ENCODE data around the gene SFXN2. TPM values are rescaled to one million over a fixed set of nuclear protein-coding genes. Genes with fewer than 3 reads are reported as not detected.
A peak's percentile ranks its signal among the peaks of the same experiment; 100 is the strongest.

The SFXN2 gene
- total RNA-seq, 4 donors from 2014 or later = 1.2 to 4.0 (median 2.9) TPM

DNA sequence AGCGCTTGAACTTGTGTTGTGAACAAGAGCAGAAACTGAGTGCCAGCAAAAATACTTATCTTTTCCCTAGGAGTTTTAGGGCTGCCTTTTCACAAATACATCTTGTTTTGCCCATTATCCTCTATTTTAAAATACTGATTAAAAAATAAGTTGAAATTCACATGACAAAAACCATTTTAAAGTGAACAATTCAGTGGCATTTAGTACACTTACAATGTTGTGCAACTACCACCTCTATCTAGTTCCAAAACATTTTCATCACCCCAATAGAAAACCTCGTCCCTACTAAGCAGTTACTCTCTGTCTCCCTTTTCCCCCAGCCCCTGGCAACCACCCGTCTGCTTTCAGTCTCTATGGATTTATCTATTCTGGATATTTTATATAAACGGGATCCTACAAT is 30.7 kb downstream of the SFXN2 start:
- peak overlapping the region; percentile 88 to 92 (median 90) for H3K27ac ChIP-seq (replicated peaks in 1 of 4)
- H3K4me3 ChIP-seq = peak overlapping the region; percentile 78 to 89 (median 84)
- peaks cover 19 to 50% (median 33%) of the 10 kb centered on the region in 4 donors for H3K4me1 ChIP-seq
- no peak for TF ChIP-seq POLR2AphosphoS5 (IDR thresholded peaks at IDR 0.05)
- TF ChIP-seq, protein P1, sequence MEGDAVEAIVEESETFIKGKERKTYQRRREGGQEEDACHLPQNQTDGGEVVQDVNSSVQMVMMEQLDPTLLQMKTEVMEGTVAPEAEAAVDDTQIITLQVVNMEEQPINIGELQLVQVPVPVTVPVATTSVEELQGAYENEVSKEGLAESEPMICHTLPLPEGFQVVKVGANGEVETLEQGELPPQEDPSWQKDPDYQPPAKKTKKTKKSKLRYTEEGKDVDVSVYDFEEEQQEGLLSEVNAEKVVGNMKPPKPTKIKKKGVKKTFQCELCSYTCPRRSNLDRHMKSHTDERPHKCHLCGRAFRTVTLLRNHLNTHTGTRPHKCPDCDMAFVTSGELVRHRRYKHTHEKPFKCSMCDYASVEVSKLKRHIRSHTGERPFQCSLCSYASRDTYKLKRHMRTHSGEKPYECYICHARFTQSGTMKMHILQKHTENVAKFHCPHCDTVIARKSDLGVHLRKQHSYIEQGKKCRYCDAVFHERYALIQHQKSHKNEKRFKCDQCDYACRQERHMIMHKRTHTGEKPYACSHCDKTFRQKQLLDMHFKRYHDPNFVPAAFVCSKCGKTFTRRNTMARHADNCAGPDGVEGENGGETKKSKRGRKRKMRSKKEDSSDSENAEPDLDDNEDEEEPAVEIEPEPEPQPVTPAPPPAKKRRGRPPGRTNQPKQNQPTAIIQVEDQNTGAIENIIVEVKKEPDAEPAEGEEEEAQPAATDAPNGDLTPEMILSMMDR (IDR thresholded peaks at IDR 0.05) = no peak
- no peak for TF ChIP-seq EP300 (IDR thresholded peaks at IDR 0.05)
- no peak for TF ChIP-seq POLR2A (IDR thresholded peaks at IDR 0.05; ENCODE audit: low read depth)
- H3K27me3 ChIP-seq = no peaks in the 10 kb centered on the region
- no peak for DNase-seq (ENCODE audit: extremely low spot score)
- 58% methylated on average over 4 of the region's 4 CpGs for WGBS
- intact Hi-C loops (cut with DNase I) = loop anchor here (2.0 to 10.0 kb wide), 2 partner anchors 34 to 490 kb away; no protein-coding TSS in a partner anchor
- H3K36me3 ChIP-seq = peaks cover 0 to 5% (median 0%) of the 10 kb centered on the region in 4 donors
- H3K9me3 ChIP-seq = no peaks in the 10 kb centered on the region

DNA sequence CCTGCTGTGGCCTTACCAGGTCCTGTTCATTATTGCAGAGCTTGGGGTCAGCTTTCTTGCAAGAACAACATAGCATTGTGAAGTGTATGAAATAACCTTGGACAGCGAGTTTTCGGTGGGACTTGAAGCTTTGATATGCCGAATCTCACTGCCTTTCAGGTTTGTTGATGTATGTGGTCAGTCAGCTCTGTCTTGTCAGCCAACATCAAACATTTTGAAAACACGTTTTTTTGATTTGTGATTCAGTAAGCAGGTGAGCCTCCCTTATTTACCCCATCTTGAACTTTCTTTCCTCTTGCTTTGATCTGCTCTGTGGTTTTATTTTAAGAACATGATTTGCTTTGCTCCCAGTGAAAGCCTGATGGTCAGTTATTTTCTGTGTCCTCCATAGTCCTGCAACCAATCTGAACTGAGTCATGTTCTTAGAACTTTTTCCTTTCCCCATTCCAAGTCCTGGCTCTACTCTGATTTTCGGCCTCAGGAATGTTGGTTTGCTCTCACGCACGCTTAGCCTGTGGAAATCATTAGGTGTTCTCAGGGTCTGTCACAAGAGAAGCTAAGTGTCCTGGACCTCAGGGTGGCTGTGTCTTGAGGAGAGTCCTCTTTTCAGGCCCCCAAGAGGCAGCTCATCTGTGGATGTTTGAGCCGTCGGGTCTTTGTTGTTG is 38.0 kb downstream of the SFXN2 start:
- peak overlapping the region in 1 of 4 donors; percentile 0 for H3K4me3 ChIP-seq
- no peaks in the 10 kb centered on the region for H3K27me3 ChIP-seq
- peaks cover 24 to 76% (median 64%) of the 10 kb centered on the region in 4 donors for H3K4me1 ChIP-seq
- intact Hi-C loops (cut with DNase I) = loop anchor here (2.0 kb wide), 1 partner anchor 22 kb away; no protein-coding TSS in a partner anchor
- H3K27ac ChIP-seq (replicated peaks in 1 of 4) = peak overlapping the region; percentile 84 to 90 (median 86)
- no peak for DNase-seq (ENCODE audit: extremely low spot score)
- no peaks in the 10 kb centered on the region for H3K9me3 ChIP-seq
- peaks cover 0 to 5% (median 2%) of the 10 kb centered on the region in 4 donors for H3K36me3 ChIP-seq
- TF ChIP-seq POLR2A (IDR thresholded peaks at IDR 0.05; ENCODE audit: low read depth) = no peak
- TF ChIP-seq, protein P1 (IDR thresholded peaks at IDR 0.05) = no peak
- no peak for TF ChIP-seq EP300 (IDR thresholded peaks at IDR 0.05)
- TF ChIP-seq POLR2AphosphoS5 (IDR thresholded peaks at IDR 0.05) = peak; percentile 67 to 80
- WGBS = 67% methylated on average over 9 of the region's 9 CpGs

DNA sequence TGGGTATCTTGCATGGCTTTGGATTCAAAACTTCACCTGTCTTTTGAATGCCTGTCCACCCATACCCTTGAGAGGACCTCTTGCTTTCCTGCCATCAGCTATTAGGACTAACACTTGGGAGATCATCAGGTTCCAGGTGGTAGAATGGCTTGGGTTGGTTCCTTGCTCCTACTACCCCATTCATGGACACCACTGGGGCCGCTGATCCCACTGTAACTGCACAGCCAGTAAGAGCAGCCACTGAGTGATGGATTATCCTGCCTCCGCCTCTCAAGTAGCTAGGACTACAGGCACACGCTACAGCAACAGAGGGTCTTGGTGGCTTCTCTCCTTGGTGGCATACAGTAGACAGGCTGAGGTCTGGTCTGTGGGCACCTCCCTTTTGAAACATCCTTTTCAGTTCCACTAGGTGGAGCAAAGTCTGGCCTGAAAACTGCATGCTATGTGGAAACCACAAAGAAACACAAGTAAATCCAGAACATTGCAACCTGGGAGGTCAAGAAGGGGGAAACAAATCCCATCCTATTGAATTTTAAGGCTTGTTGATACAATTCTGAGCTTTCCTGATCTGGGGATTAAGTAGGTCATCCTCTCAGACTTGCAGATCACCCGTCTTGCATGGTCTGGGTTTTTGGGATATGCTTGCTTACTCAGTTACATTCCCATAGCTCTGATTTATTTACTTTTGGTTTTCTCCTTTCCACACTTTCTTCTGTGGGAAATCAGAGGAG is 38.7 kb downstream of the SFXN2 start:
- Histone ChIP-seq H3K9me3 (no peaks in the 10 kb centered on the region), H3K4me1 (peaks cover 24 to 80% (median 67%) of the 10 kb centered on the region in 4 donors), H3K27ac (replicated peaks in 1 of 4) (peak overlapping the region; percentile 84 to 90 (median 86)), H3K36me3 (peaks cover 0 to 5% (median 0%) of the 10 kb centered on the region in 4 donors), H3K4me3 (peak overlapping the region in 1 of 4 donors; percentile 7), H3K27me3 (no peaks in the 10 kb centered on the region)
- TF ChIP-seq POLR2AphosphoS5 (IDR thresholded peaks at IDR 0.05) (peak in 1 of 2 donors; percentile 25), EP300 (IDR thresholded peaks at IDR 0.05) (no peak), POLR2A (IDR thresholded peaks at IDR 0.05; ENCODE audit: low read depth) (no peak)
- TF ChIP-seq, protein P1 (IDR thresholded peaks at IDR 0.05) = peak; percentile 55 to 69 (median 64)
- intact Hi-C loops (cut with DNase I) = loop anchor here (2.0 kb wide), 1 partner anchor 22 kb away; no protein-coding TSS in a partner anchor
- DNase-seq (ENCODE audit: extremely low spot score) = no peak
- 77% methylated on average over 4 of the region's 4 CpGs for WGBS

DNA sequence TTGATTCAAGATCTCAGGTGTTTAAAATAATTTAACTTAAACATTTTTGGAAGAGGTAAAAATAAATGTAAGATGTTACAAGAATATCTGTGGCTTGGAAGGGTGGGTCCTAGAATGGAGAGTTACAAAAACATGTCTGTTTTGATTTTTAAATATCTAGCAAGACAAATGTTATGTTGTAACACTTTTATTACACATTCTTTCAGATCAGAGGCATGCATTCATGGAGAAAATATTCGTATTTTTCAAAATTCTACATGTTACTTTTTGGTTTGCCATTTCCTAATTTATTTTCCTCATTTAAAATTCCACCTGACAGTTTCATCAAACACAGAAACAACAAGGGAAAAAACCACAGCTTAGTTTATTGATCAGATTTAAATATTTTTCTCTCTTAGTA is 39.3 kb downstream of the SFXN2 start:
- H3K4me3 ChIP-seq = no peak overlapping the region
- peaks cover 24 to 85% (median 68%) of the 10 kb centered on the region in 4 donors for H3K4me1 ChIP-seq
- H3K36me3 ChIP-seq = peaks cover 0 to 5% (median 0%) of the 10 kb centered on the region in 4 donors
- 50% methylated on average over 1 of the region's 1 CpG for WGBS
- TF ChIP-seq EP300 (IDR thresholded peaks at IDR 0.05) (no peak), POLR2AphosphoS5 (IDR thresholded peaks at IDR 0.05) (no peak), POLR2A (IDR thresholded peaks at IDR 0.05; ENCODE audit: low read depth) (no peak)
- TF ChIP-seq, protein P1 (IDR thresholded peaks at IDR 0.05) = no peak
- no peak for DNase-seq (ENCODE audit: extremely low spot score)
- no peaks in the 10 kb centered on the region for H3K9me3 ChIP-seq
- no peaks in the 10 kb centered on the region for H3K27me3 ChIP-seq
- peak overlapping the region; percentile 84 to 90 (median 86) for H3K27ac ChIP-seq (replicated peaks in 1 of 4)
- intact Hi-C loops (cut with DNase I) = loop anchor here (2.0 kb wide), 1 partner anchor 21 kb away; no protein-coding TSS in a partner anchor
